Thymus (tissue), 11 donors: ENCODE results near the gene ALS2. TPM values are rescaled to one million over a fixed set of nuclear protein-coding genes. Genes with fewer than 3 reads are reported as not detected.

ENCODE experiments used
- DNase-seq, 9 donors: peaks; one replicate each; pipeline ENCODE4 v3.0.0-alpha.2; 2013; ENCODE audit warnings: low spot score in 9 of 9, low read depth in 6 of 9, missing footprints in 1 of 9
- H3K27ac ChIP-seq, 2 donors: one replicate each; pipeline ENCODE4 v1.5.1; 2013; ENCODE audit warnings: control low read depth in 1 of 2, low read depth in 1 of 2, low read length in 1 of 2, mild to moderate bottlenecking in 1 of 2, moderate library complexity in 1 of 2
- H3K27me3 ChIP-seq, 2 donors: one replicate each; pipeline ENCODE4 v1.5.1; 2013; ENCODE audit warnings: low read length in 1 of 2; ENCODE audit not compliant: control insufficient read depth in 2 of 2, insufficient read depth in 1 of 2
- H3K36me3 ChIP-seq, 2 donors: one replicate each; pipeline ENCODE4 v1.5.1; 2013; ENCODE audit warnings: low read length in 1 of 2, mild to moderate bottlenecking in 1 of 2, moderate library complexity in 1 of 2; ENCODE audit not compliant: control insufficient read depth in 2 of 2, insufficient read depth in 2 of 2
- H3K4me1 ChIP-seq, 2 donors: one replicate each; pipeline ENCODE4 v1.5.1; 2013; ENCODE audit warnings: low read length in 2 of 2; ENCODE audit not compliant: control insufficient read depth in 2 of 2, insufficient read depth in 2 of 2
- H3K4me3 ChIP-seq, 2 donors: one replicate each; pipeline ENCODE4 v1.5.1; 2013; ENCODE audit warnings: low read length in 2 of 2, control low read depth in 1 of 2, mild to moderate bottlenecking in 1 of 2
- H3K9me3 ChIP-seq, 2 donors: one replicate each; pipeline ENCODE4 v1.5.1; 2013; ENCODE audit warnings: low read length in 1 of 2, mild to moderate bottlenecking in 1 of 2; ENCODE audit not compliant: control insufficient read depth in 2 of 2, insufficient read depth in 1 of 2
- WGBS: extraction: QIAGEN DNeasy Blood & Tissue Kit; methylation state at CpG from one replicate; pipeline ENCODE4 v1.1.7; 2013; 5-methylcytosine and 5-hydroxymethylcytosine counted together
- polyA plus RNA-seq: library from polyadenylated mRNA; stranded (reverse); fragments of 200-250 nt; gene quantifications from one replicate; pipeline ENCODE4 v1.2.3, GENCODE V29; 2013
- total RNA-seq: library from RNA; stranded (reverse); fragments of 120-200 nt; gene quantifications from one replicate; pipeline ENCODE4 v1.2.4, GENCODE V29; 2013
- donor health status: healthy.

The ALS2 gene
- total and polyA plus RNA-seq, 2 donors: 8.1 to 10.3 TPM

- Histone ChIP-seq H3K27me3 (no peaks in the 10 kb centered on the region), H3K4me3 (no peak overlapping the region), H3K27ac (no peak overlapping the region), H3K4me1 (no peaks in the 10 kb centered on the region), H3K9me3 (no peaks in the 10 kb centered on the region), H3K36me3 (no peaks in the 10 kb centered on the region)
- DNase-seq: no peak
- 75% methylated on average over 5 of the region's 5 CpGs for WGBS
Measured at GRCh38 chr2:201797175-201797840, 16.6 kb upstream of the ALS2 start.

- no peak for DNase-seq
Measured at GRCh38 chr2:201796478-201796865, 15.7 kb upstream of the ALS2 start.

GRCh38 chr2:201795607-201796477 lies 15.1 kb upstream of the ALS2 start:
- no peaks in the 10 kb centered on the region for H3K27me3 ChIP-seq
- DNase-seq: no peak
- no peaks in the 10 kb centered on the region for H3K36me3 ChIP-seq
- no peak overlapping the region for H3K27ac ChIP-seq
- H3K4me3 ChIP-seq: no peak overlapping the region
- H3K9me3 ChIP-seq: no peaks in the 10 kb centered on the region
- WGBS: 38% methylated on average over 5 of the region's 5 CpGs
- no peaks in the 10 kb centered on the region for H3K4me1 ChIP-seq

More at GRCh38 chr2:201796478-201796865, 15.7 kb upstream of the ALS2 start:
- no peaks in the 10 kb centered on the region for H3K4me1 ChIP-seq
- no peaks in the 10 kb centered on the region for H3K9me3 ChIP-seq
- H3K27ac ChIP-seq: no peak overlapping the region
- no peaks in the 10 kb centered on the region for H3K36me3 ChIP-seq
- no peaks in the 10 kb centered on the region for H3K27me3 ChIP-seq
- no peak overlapping the region for H3K4me3 ChIP-seq

GRCh38 chr2:201794294-201794693 lies 13.6 kb upstream of the ALS2 start:
- Histone ChIP-seq H3K27me3 (no peaks in the 10 kb centered on the region), H3K4me3 (no peak overlapping the region), H3K9me3 (no peaks in the 10 kb centered on the region), H3K27ac (no peak overlapping the region), H3K4me1 (no peaks in the 10 kb centered on the region), H3K36me3 (no peaks in the 10 kb centered on the region)
- no peak for DNase-seq
- 96% methylated on average over 6 of the region's 6 CpGs for WGBS

- Histone ChIP-seq H3K9me3 (no peaks in the 10 kb centered on the region), H3K36me3 (no peaks in the 10 kb centered on the region), H3K4me3 (no peak overlapping the region), H3K4me1 (no peaks in the 10 kb centered on the region), H3K27me3 (no peaks in the 10 kb centered on the region), H3K27ac (no peak overlapping the region)
- WGBS: 95% methylated on average over 1 of the region's 1 CpG
- DNase-seq: no peak
Measured at GRCh38 chr2:201793631-201794030, 12.9 kb upstream of the ALS2 start.

- no peak overlapping the region for H3K27ac ChIP-seq
- WGBS: 100% methylated on average over 2 of the region's 2 CpGs
Measured at GRCh38 chr2:201790989-201791388, 10.3 kb upstream of the ALS2 start.

GRCh38 chr2:201790291-201790690 lies 9.6 kb upstream of the ALS2 start:
- Histone ChIP-seq H3K27me3 (no peaks in the 10 kb centered on the region), H3K4me3 (no peak overlapping the region), H3K36me3 (no peaks in the 10 kb centered on the region), H3K9me3 (no peaks in the 10 kb centered on the region), H3K27ac (no peak overlapping the region), H3K4me1 (no peaks in the 10 kb centered on the region)
- no peak for DNase-seq
- WGBS: 92% methylated on average over 3 of the region's 3 CpGs

More at GRCh38 chr2:201790989-201791388, 10.3 kb upstream of the ALS2 start:
- Histone ChIP-seq H3K4me1 (no peaks in the 10 kb centered on the region), H3K9me3 (no peaks in the 10 kb centered on the region), H3K4me3 (no peak overlapping the region), H3K36me3 (no peaks in the 10 kb centered on the region), H3K27me3 (no peaks in the 10 kb centered on the region)
- DNase-seq: no peak

GRCh38 chr2:201789395-201789794 lies 8.7 kb upstream of the ALS2 start:
- 93% methylated on average over 2 of the region's 2 CpGs for WGBS
- Histone ChIP-seq H3K27me3 (no peaks in the 10 kb centered on the region), H3K27ac (no peak overlapping the region), H3K4me1 (no peaks in the 10 kb centered on the region), H3K36me3 (no peaks in the 10 kb centered on the region), H3K4me3 (no peak overlapping the region), H3K9me3 (no peaks in the 10 kb centered on the region)
- DNase-seq: no peak

- DNase-seq: no peak
- Histone ChIP-seq H3K36me3 (no peaks in the 10 kb centered on the region), H3K27ac (no peak overlapping the region), H3K27me3 (no peaks in the 10 kb centered on the region), H3K9me3 (no peaks in the 10 kb centered on the region), H3K4me3 (no peak overlapping the region), H3K4me1 (no peaks in the 10 kb centered on the region)
- 77% methylated on average over 3 of the region's 3 CpGs for WGBS
Measured at GRCh38 chr2:201788371-201788770, 7.6 kb upstream of the ALS2 start.
